Measurements from ENCODE around the gene SHKBP1. TPM values are rescaled to one million over a fixed set of nuclear protein-coding genes. Genes with fewer than 3 reads are reported as not detected.
A peak's percentile ranks its signal among the peaks of the same experiment; 100 is the strongest.

Gene SHKBP1
- total and polyA plus RNA-seq, 9 of the 15 experiments (the other 6 are each of a cell fraction or from before 2014, with no cell fraction given), result 1.2 to 58.1 (median 22.3) TPM

DNA sequence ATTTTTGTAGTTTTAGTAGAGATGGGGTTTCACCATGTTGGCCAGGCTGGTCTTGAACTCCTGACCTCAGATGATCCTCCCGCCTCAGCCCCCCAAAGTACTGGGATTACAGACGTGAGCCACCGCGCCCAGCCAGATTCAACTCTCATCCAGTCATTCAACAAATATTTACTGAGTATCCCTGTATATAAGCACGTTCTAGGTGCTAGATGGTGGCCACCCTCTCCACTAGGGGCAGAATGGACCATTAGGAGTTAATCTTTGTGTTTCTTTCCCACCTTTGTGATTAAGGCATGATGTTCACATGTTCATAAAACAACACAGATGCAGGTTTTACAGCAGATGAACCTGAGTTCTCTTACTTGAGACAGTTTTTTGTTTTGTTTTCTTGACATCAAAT lies 7.3 kb downstream of the SHKBP1 start:
- Histone ChIP-seq H3K79me2 (ENCODE audit: control insufficient read depth, insufficient read depth, low read length) (no peaks in the 10 kb centered on the region), H3K9me3 (replicated peaks; ENCODE audit: control insufficient read depth, insufficient read depth, low read depth, low read length) (no peaks in the 10 kb centered on the region), H3K27me3 (ENCODE audit: control insufficient read depth in 2 of 2, insufficient read depth in 2 of 2, low read length in 2 of 2) (no peaks in the 10 kb centered on the region), H3K9ac (ENCODE audit: insufficient read depth in 1 of 2, low read depth in 2 of 2, low read length in 2 of 2) (no peak overlapping the region), H3K27ac (ENCODE audit: extremely low read depth, low read depth, low read length) (no peak overlapping the region), H2AFZ (ENCODE audit: low read depth, low read length) (no peak overlapping the region), H3K4me2 (ENCODE audit: insufficient read depth, low read length) (no peak overlapping the region), H3K36me3 (ENCODE audit: control insufficient read depth, insufficient read depth, low read length) (peaks cover 27% of the 10 kb centered on the region; the same call in 1 of the 3 replicates), H3K4me1 (replicated peaks in 1 of 2; ENCODE audit: control insufficient read depth in 2 of 2, insufficient read depth in 2 of 2, low read length in 2 of 2) (peaks cover 3 to 31% of the 10 kb centered on the region in 2 experiments; a peak in 3 of 5 replicates), H4K20me1 (replicated peaks; ENCODE audit: control insufficient read depth, insufficient read depth, low read length) (no peaks in the 10 kb centered on the region), H3K4me3 (no peak overlapping the region), H3K9me1 (ENCODE audit: control insufficient read depth, insufficient read depth, low read length) (no peaks in the 10 kb centered on the region)
- ChIA-PET POLR2A (no interaction called here), CTCF (ENCODE audit: low intra/inter-chr PET ratio) (no interaction called here)
- FAIRE-seq, result peak; percentile 85
- TF ChIP-seq, protein P1, sequence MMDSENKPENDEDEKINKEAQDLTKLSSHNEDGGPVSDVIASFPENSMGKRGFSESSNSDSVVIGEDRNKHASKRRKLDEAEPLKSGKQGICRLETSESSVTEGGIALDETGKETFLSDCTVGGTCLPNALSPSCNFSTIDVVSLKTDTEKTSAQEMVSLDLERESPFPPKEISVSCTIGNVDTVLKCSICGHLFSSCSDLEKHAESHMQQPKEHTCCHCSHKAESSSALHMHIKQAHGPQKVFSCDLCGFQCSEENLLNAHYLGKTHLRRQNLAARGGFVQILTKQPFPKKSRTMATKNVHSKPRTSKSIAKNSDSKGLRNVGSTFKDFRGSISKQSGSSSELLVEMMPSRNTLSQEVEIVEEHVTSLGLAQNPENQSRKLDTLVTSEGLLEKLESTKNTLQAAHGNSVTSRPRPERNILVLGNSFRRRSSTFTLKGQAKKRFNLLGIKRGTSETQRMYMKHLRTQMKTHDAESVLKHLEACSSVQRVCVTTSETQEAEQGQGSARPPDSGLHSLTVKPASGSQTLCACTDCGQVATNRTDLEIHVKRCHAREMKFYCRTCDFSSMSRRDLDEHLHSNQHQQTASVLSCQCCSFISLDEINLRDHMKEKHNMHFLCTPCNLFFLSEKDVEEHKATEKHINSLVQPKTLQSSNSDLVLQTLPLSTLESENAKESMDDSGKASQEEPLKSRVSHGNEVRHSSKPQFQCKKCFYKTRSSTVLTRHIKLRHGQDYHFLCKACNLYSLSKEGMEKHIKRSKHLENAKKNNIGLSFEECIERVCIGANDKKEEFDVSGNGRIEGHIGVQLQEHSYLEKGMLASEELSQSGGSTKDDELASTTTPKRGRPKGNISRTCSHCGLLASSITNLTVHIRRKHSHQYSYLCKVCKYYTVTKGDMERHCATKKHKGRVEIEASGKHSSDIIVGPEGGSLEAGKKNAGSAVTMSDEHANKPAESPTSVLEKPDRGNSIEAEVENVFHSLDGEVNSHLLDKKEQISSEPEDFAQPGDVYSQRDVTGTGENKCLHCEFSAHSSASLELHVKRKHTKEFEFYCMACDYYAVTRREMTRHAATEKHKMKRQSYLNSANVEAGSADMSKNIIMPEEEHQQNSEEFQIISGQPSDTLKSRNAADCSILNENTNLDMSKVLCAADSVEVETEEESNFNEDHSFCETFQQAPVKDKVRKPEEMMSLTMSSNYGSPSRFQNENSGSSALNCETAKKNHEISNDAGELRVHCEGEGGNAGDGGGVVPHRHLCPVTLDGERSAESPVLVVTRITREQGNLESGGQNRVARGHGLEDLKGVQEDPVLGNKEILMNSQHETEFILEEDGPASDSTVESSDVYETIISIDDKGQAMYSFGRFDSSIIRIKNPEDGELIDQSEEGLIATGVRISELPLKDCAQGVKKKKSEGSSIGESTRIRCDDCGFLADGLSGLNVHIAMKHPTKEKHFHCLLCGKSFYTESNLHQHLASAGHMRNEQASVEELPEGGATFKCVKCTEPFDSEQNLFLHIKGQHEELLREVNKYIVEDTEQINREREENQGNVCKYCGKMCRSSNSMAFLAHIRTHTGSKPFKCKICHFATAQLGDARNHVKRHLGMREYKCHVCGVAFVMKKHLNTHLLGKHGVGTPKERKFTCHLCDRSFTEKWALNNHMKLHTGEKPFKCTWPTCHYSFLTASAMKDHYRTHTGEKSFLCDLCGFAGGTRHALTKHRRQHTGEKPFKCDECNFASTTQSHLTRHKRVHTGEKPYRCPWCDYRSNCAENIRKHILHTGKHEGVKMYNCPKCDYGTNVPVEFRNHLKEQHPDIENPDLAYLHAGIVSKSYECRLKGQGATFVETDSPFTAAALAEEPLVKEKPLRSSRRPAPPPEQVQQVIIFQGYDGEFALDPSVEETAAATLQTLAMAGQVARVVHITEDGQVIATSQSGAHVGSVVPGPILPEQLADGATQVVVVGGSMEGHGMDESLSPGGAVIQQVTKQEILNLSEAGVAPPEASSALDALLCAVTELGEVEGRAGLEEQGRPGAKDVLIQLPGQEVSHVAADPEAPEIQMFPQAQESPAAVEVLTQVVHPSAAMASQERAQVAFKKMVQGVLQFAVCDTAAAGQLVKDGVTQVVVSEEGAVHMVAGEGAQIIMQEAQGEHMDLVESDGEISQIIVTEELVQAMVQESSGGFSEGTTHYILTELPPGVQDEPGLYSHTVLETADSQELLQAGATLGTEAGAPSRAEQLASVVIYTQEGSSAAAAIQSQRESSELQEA (IDR thresholded peaks at IDR 0.05; ENCODE audit: low read depth), result no peak
- TF ChIP-seq, protein P2, sequence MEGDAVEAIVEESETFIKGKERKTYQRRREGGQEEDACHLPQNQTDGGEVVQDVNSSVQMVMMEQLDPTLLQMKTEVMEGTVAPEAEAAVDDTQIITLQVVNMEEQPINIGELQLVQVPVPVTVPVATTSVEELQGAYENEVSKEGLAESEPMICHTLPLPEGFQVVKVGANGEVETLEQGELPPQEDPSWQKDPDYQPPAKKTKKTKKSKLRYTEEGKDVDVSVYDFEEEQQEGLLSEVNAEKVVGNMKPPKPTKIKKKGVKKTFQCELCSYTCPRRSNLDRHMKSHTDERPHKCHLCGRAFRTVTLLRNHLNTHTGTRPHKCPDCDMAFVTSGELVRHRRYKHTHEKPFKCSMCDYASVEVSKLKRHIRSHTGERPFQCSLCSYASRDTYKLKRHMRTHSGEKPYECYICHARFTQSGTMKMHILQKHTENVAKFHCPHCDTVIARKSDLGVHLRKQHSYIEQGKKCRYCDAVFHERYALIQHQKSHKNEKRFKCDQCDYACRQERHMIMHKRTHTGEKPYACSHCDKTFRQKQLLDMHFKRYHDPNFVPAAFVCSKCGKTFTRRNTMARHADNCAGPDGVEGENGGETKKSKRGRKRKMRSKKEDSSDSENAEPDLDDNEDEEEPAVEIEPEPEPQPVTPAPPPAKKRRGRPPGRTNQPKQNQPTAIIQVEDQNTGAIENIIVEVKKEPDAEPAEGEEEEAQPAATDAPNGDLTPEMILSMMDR (IDR thresholded peaks at IDR 0.05 in 2 of 3, conservative IDR thresholded peaks at IDR 0.05 in 1 of 3; ENCODE audit: insufficient read depth in 2 of 3, low read depth in 1 of 3, low read length in 3 of 3), result peak; percentile 48 to 57 (median 50); a peak in 5 of 6 replicates
- TF ChIP-seq ZNF551 (CRISPR knock-in tag; IDR thresholded peaks at IDR 0.05), result no peak
- in situ Hi-C loops (cut with MboI), result no loop called here
- DNase-seq (ENCODE audit: extremely low read depth in 1 of 4, low spot score in 3 of 4), result no peak
- peak; percentile 76 for ATAC-seq
- intact Hi-C loops (cut with micrococcal nuclease), result no loop called here
- WGBS (ENCODE audit: insufficient coverage, low coverage, missing lambda C conversion rate), result 56% methylated on average over 5 of the region's 5 CpGs
- BruUV-seq (replicated peaks), result no TSS peak

All from K562 (cell line).